GM19099 (cell line): ENCODE data around the gene DNAL4.

Experiments
- POLR2A ChIP-seq: IDR thresholded peaks from 3 replicates; pipeline ENCODE4 v1.6.1; 2011; ENCODE audit warnings: low read depth; ENCODE audit not compliant: insufficient read length; ENCODE audit errors: extremely low read depth

DNAL4 gene

GRCh38 chr22:38735126-38735464 lies 58.8 kb downstream of the DNAL4 start:
- no peak for TF ChIP-seq POLR2A

DNA sequence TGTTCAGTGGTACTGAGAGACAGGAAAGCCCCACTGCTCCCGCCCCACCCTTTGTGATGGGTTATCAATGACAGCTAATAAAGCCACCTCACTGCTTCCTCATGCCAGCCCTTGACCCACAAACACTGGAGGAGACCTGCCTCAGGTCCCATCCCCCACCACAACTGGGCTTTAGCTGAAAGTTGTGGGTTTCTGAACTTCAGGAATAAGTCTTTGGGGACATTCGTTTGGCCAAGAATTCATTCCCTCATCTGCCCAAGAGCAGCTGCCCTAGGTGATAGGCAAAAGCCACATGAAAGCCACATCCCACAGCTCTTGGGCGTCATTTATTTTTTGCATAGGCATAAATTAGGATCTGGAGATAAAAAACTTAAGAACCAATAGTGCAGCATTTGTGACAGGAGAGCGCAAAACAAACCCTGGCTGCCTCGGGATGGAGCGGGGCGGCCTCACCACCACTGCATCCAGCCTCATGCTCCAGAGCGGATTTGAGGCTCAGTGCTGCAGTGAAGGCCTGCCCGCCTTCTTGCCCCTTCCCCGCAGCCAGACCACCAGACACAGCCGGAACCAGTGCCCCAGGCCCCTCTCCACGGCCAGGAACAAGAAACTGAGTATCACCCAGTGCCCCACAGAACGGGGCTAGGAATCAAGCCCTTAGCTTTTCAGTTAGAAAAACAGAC lies 59.4 kb downstream of the DNAL4 start:
- no peak for TF ChIP-seq POLR2A

GRCh38 chr22:38733724-38734381 lies 60.1 kb downstream of the DNAL4 start:
- TF ChIP-seq POLR2A = no peak

GRCh38 chr22:38733329-38733723 lies 60.6 kb downstream of the DNAL4 start:
- no peak for TF ChIP-seq POLR2A

DNA sequence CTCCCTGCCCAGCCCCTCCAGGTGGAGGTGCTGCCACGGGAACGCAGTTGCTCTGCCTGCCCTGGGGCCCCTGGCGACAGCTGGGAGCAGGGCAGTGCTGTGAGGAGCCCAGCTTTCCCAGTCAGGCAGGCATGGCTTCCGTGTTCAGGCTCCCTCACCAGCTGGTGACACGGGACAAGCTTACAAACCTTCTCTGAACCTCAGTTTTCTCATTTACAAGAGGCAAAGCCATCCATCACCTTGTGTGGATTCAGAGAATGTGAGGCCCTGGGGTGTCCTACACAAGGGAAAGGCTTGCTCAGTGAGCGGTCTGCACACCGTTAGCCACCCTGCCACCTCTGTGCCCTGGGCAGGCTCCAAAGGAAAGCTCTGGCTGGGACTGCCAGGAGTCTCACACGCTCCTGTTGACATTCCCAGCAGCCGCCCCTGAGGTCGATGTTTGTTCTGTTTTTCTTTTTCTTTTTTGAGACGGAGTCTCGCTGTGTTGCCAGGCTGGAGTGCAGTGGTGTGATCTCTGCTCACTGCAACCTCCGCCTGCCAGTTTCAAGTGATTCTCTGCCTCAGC lies 61.6 kb downstream of the DNAL4 start:
- no peak for TF ChIP-seq POLR2A

DNA sequence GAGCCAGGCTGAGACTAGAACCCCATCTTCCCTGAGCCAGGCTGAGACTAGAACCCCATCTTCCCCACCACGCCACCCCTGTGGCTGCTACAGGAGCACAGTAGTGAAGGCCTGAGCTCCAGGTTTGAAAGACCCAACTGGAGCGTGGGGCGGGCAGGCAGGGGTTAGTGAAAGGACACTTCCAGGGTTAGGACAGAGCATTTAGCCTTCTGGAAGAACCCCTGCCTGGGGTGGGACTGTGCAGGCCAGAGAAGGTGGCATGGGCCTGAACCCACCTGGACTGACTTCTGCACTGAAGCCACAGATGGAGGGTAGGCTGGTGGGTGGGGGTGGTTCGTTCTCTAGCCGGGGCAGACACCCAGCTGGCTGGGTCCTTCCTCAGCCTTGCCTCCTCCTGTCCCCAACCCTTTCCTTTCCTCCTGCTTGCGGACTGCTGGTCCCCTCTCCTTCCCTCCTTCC lies 62.2 kb downstream of the DNAL4 start:
- no peak for TF ChIP-seq POLR2A

- no peak for TF ChIP-seq POLR2A
Measured at GRCh38 chr22:38730411-38730871, 63.5 kb downstream of the DNAL4 start.

DNA sequence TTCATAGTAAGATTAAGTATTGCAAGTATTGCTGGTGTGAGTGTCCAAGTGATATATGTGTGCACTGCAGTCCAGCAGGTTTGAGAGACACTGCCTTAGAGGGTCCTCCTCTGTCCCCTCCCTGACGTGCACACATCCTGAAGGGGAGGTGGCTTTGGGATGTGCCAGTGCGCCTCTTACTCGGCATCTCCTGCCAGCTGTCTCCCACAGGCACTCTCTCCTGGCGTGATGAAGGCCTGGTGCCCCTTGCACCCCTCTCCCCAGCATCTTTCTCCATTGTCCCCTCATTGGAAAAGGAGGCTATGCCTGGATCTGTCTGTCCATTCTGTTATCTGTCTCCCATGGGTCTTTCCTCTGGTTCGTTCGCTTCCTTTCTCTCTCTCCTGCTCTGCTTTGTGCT lies 64.0 kb downstream of the DNAL4 start:
- TF ChIP-seq POLR2A = no peak

- no peak for TF ChIP-seq POLR2A
Measured at GRCh38 chr22:38728871-38729796, 64.8 kb downstream of the DNAL4 start.
